Measurements from ENCODE around the gene RPP30. TPM values are rescaled to one million over a fixed set of nuclear protein-coding genes. Genes with fewer than 3 reads are reported as not detected.

Gene RPP30
- total RNA-seq, 1 experiment from 2014 or later = 56.8 TPM

- DNase-seq (ENCODE audit: low read depth, low spot score) (no peak), ATAC-seq (no peak)
- no peaks in the 10 kb centered on the region for H4K20me1 ChIP-seq (ENCODE audit: insufficient read depth)
- H3K4me1 ChIP-seq (ENCODE audit: control insufficient read depth in 1 of 2, insufficient read depth in 2 of 2, low read length in 2 of 2) = no peaks in the 10 kb centered on the region
- H3K4me2 ChIP-seq (ENCODE audit: low read length) = no peak overlapping the region
- intact Hi-C loops (cut with micrococcal nuclease) = no loop called here
- H3K27ac ChIP-seq (ENCODE audit: low read depth, low read length) = no peak overlapping the region
- ChIA-PET CTCF (no interaction called here), POLR2A (no interaction called here), RAD21 (ENCODE audit: low non-redundant PET in 1 of 2, low total read pairs in 2 of 2, uncharacterized antibody in 2 of 2, unreplicated experiment in 2 of 2) (no interaction called here)
- no peaks in the 10 kb centered on the region for H3K27me3 ChIP-seq (ENCODE audit: insufficient read depth, low read length)
- no peaks in the 10 kb centered on the region for H3K79me2 ChIP-seq (ENCODE audit: insufficient read depth, low read length)
- H3K9ac ChIP-seq (ENCODE audit: low read length) = no peak overlapping the region
- H2AFZ ChIP-seq (ENCODE audit: low read depth, low read length, poor library complexity, severe bottlenecking) = no peak overlapping the region
- TF ChIP-seq POLR2A (IDR thresholded peaks at IDR 0.05; ENCODE audit: borderline replicate concordance, extremely low read depth, insufficient read depth, insufficient read length) (no peak), FOSL1 (IDR thresholded peaks at IDR 0.05; ENCODE audit: low read depth) (no peak)
- no peaks in the 10 kb centered on the region for H3K9me2 ChIP-seq (ENCODE audit: insufficient read depth)
- H3K36me3 ChIP-seq (ENCODE audit: control insufficient read depth in 1 of 2, insufficient read depth in 2 of 2, low read length in 2 of 2) = no peaks in the 10 kb centered on the region
- H3K4me3 ChIP-seq (replicated peaks in 1 of 2; ENCODE audit: low read depth in 1 of 2, low read length in 2 of 2) = no peak overlapping the region
- BruUV-seq (replicated peaks) = no TSS peak
- H3K9me3 ChIP-seq (ENCODE audit: control insufficient read depth in 1 of 2, insufficient read depth in 1 of 2, low read depth in 1 of 2, low read length in 2 of 2) = no peaks in the 10 kb centered on the region
These were observed 73.0 kb downstream of the RPP30 start for GRCh38 chr10:90944749-90945148.

- H3K27me3 ChIP-seq (ENCODE audit: insufficient read depth, low read length) = no peaks in the 10 kb centered on the region
- H3K4me1 ChIP-seq (ENCODE audit: control insufficient read depth in 1 of 2, insufficient read depth in 2 of 2, low read length in 2 of 2) = no peaks in the 10 kb centered on the region
- no peak overlapping the region for H2AFZ ChIP-seq (ENCODE audit: low read depth, low read length, poor library complexity, severe bottlenecking)
- no peaks in the 10 kb centered on the region for H4K20me1 ChIP-seq (ENCODE audit: insufficient read depth)
- DNase-seq (ENCODE audit: low read depth, low spot score) = no peak
- no peak overlapping the region for H3K4me2 ChIP-seq (ENCODE audit: low read length)
- H3K79me2 ChIP-seq (ENCODE audit: insufficient read depth, low read length) = no peaks in the 10 kb centered on the region
- BruUV-seq (replicated peaks) = no TSS peak
- ChIA-PET POLR2A (no interaction called here), RAD21 (ENCODE audit: low non-redundant PET in 1 of 2, low total read pairs in 2 of 2, uncharacterized antibody in 2 of 2, unreplicated experiment in 2 of 2) (no interaction called here), CTCF (no interaction called here)
- H3K27ac ChIP-seq (ENCODE audit: low read depth, low read length) = no peak overlapping the region
- no peaks in the 10 kb centered on the region for H3K9me2 ChIP-seq (ENCODE audit: insufficient read depth)
- H3K9me3 ChIP-seq (ENCODE audit: control insufficient read depth in 1 of 2, insufficient read depth in 1 of 2, low read depth in 1 of 2, low read length in 2 of 2) = no peaks in the 10 kb centered on the region
- no peak overlapping the region for H3K4me3 ChIP-seq (replicated peaks in 1 of 2; ENCODE audit: low read depth in 1 of 2, low read length in 2 of 2)
- TF ChIP-seq ZFX (IDR thresholded peaks at IDR 0.05) = no peak
- no peak for TF ChIP-seq ZBTB33 (IDR thresholded peaks at IDR 0.05; ENCODE audit: extremely low read depth, insufficient replicate concordance, low read length)
- no peak for TF ChIP-seq CEBPB (IDR thresholded peaks at IDR 0.05; ENCODE audit: low read depth)
- no peak for TF ChIP-seq SRF (IDR thresholded peaks at IDR 0.05; ENCODE audit: low read depth)
- TF ChIP-seq ATF3 (IDR thresholded peaks at IDR 0.05) = no peak
- TF ChIP-seq SIN3A (IDR thresholded peaks at IDR 0.05; ENCODE audit: low read depth) = no peak
- TF ChIP-seq JUND (IDR thresholded peaks at IDR 0.05) = no peak
- no peak for TF ChIP-seq TCF7L2 (IDR thresholded peaks at IDR 0.05; ENCODE audit: borderline replicate concordance, extremely low read depth, insufficient read depth, insufficient read length)
- no peak for TF ChIP-seq POLR2A (IDR thresholded peaks at IDR 0.05; ENCODE audit: borderline replicate concordance, extremely low read depth, insufficient read depth, insufficient read length)
- no peak for TF ChIP-seq POLR2AphosphoS5 (IDR thresholded peaks at IDR 0.05; ENCODE audit: low read depth, low read length)
- no peak for TF ChIP-seq CBX3 (IDR thresholded peaks at IDR 0.05; ENCODE audit: low read depth)
- TF ChIP-seq SP1 (IDR thresholded peaks at IDR 0.05; ENCODE audit: low read depth) = no peak
- no peak for TF ChIP-seq FOSL1 (IDR thresholded peaks at IDR 0.05; ENCODE audit: low read depth)
- TF ChIP-seq REST (IDR thresholded peaks at IDR 0.05; ENCODE audit: low read depth) = no peak
- TF ChIP-seq ZNF274 (IDR thresholded peaks at IDR 0.05; ENCODE audit: low read depth, low read length) = no peak
- no peak for ATAC-seq
- no peaks in the 10 kb centered on the region for H3K36me3 ChIP-seq (ENCODE audit: control insufficient read depth in 1 of 2, insufficient read depth in 2 of 2, low read length in 2 of 2)
- no peak overlapping the region for H3K9ac ChIP-seq (ENCODE audit: low read length)
- intact Hi-C loops (cut with micrococcal nuclease) = no loop called here
These were observed 73.8 kb downstream of the RPP30 start for GRCh38 chr10:90945491-90946070.

Measured in HCT116 (cell line).